SIG-M5 treated with dmso at 0.1 percent for 504 hours (cell line): ENCODE data around the gene ZBED2.
"Not testable (repeated sequence)": the region's sequence is repeated elsewhere in the genome, so short reads cannot be mapped to it uniquely, and the experiment has no call there.

Experiments
- DNase-seq: peaks from one replicate; lab custom pipeline; 2025; ENCODE audit not compliant: unreplicated experiment; lab: John Stamatoyannopoulos, UW

The ZBED2 gene

GRCh38 chr3:111595232-111595631 is at the start of gene ZBED2:
TSS of gene ZBED2 (minus strand) at chr3:111595346. CDS start at chr3:111594201, 1,145 bp downstream.
- no peak for DNase-seq

GRCh38 chr3:111639316-111639715 is 44.2 kb upstream of the ZBED2 start:
- no peak for DNase-seq

- DNase-seq: no peak
These were observed 41.3 kb upstream of the ZBED2 start for GRCh38 chr3:111636366-111636885.

GRCh38 chr3:111635403-111635802 is 40.3 kb upstream of the ZBED2 start:
- no peak for DNase-seq

- not testable (repeated sequence) for DNase-seq
These were observed 35.5 kb upstream of the ZBED2 start for GRCh38 chr3:111630638-111631037.

- not testable (repeated sequence) for DNase-seq
These were observed 33.9 kb upstream of the ZBED2 start for GRCh38 chr3:111629018-111629417.

GRCh38 chr3:111627092-111627491 is 31.9 kb upstream of the ZBED2 start:
- DNase-seq: no peak

- no peak for DNase-seq
These were observed 26.4 kb upstream of the ZBED2 start for GRCh38 chr3:111621535-111621934.

GRCh38 chr3:111619833-111620232 is 24.7 kb upstream of the ZBED2 start:
- no peak for DNase-seq

- no peak for DNase-seq
These were observed 23.8 kb upstream of the ZBED2 start for GRCh38 chr3:111618945-111619344.

- DNase-seq: no peak
These were observed 22.9 kb upstream of the ZBED2 start for GRCh38 chr3:111617912-111618601.

- no peak for DNase-seq
These were observed 22.3 kb upstream of the ZBED2 start for GRCh38 chr3:111617406-111617805.

- DNase-seq: peak; percentile 50
These were observed 21.4 kb upstream of the ZBED2 start for GRCh38 chr3:111616417-111617105.

- no peak for DNase-seq
These were observed 20.7 kb upstream of the ZBED2 start for GRCh38 chr3:111615880-111616279.

- no peak for DNase-seq
These were observed 18.1 kb upstream of the ZBED2 start for GRCh38 chr3:111613294-111613693.

- DNase-seq: no peak
These were observed 15.5 kb upstream of the ZBED2 start for GRCh38 chr3:111610612-111611054.

GRCh38 chr3:111610189-111610588 is 15.0 kb upstream of the ZBED2 start:
- DNase-seq: no peak

GRCh38 chr3:111609700-111610099 is 14.6 kb upstream of the ZBED2 start:
- no peak for DNase-seq

- no peak for DNase-seq
These were observed 13.2 kb upstream of the ZBED2 start for GRCh38 chr3:111608383-111608782.

GRCh38 chr3:111607240-111607920 is 12.2 kb upstream of the ZBED2 start:
- DNase-seq: no peak

- no peak for DNase-seq
These were observed 10.3 kb upstream of the ZBED2 start for GRCh38 chr3:111605493-111605892.

- no peak for DNase-seq
These were observed 9.9 kb upstream of the ZBED2 start for GRCh38 chr3:111605018-111605417.
